CD4-positive, CD25-positive, alpha-beta regulatory T cell (primary cell): ENCODE measurements around the gene ARHGAP5. TPM values are rescaled to one million over a fixed set of nuclear protein-coding genes. Genes with fewer than 3 reads are reported as not detected.
A peak's percentile ranks its signal among the peaks of the same experiment; 100 is the strongest.

Source experiments
- ATAC-seq, 2 donors: fragments of 150-1000 bp; cut with Tn5 transposase; one replicate each; pipeline ENCODE4 v1.10.0; 2021; ENCODE audit warnings: low read depth in 2 of 2, moderate number of reproducible peaks in 2 of 2, moderate library complexity in 1 of 2
- DNase-seq, 3 donors: peaks; one replicate each; pipeline versions ENCODE4 v3.0.0 to v3.0.0-alpha.2; 2012 to 2022; ENCODE audit warnings: mixed read lengths in 1 of 3
- H3K27ac ChIP-seq: one replicate; pipeline ENCODE4 v1.7.0; 2013; ENCODE audit warnings: mild to moderate bottlenecking, low read length; ENCODE audit not compliant: insufficient read depth, poor library complexity, severe bottlenecking
- H3K27me3 ChIP-seq: one replicate; pipeline ENCODE4 v1.7.0; 2013; ENCODE audit warnings: low read length; ENCODE audit not compliant: control insufficient read depth, insufficient read depth
- H3K36me3 ChIP-seq: one replicate; pipeline ENCODE4 v1.7.0; 2013; ENCODE audit warnings: mild to moderate bottlenecking, low read length, moderate library complexity; ENCODE audit not compliant: control insufficient read depth, insufficient read depth
- H3K4me1 ChIP-seq: 2 replicates; pipeline ENCODE4 v1.7.0; 2013; ENCODE audit warnings: mild to moderate bottlenecking, low read length; ENCODE audit not compliant: insufficient read depth, control insufficient read depth, poor library complexity, severe bottlenecking
- H3K4me3 ChIP-seq: one replicate; pipeline ENCODE4 v1.7.0; 2013; ENCODE audit warnings: low read depth, mild to moderate bottlenecking, low read length, moderate library complexity
- H3K9me3 ChIP-seq, 2 experiments: 1 replicate in 1 of 2; 2 replicates in 1 of 2; pipeline ENCODE4 v1.7.0; 2013; ENCODE audit warnings: low read length in 2 of 2, mild to moderate bottlenecking in 1 of 2, moderate library complexity in 1 of 2; ENCODE audit not compliant: control insufficient read depth in 2 of 2
- H3K27ac Mint-ChIP-seq, 3 donors: one replicate each; pipeline ENCODE4 v1.8.0; 2020 to 2022; ENCODE audit warnings: mild to moderate bottlenecking in 3 of 3, mixed read lengths in 3 of 3, moderate library complexity in 2 of 3
- H3K27me3 Mint-ChIP-seq: one replicate; pipeline ENCODE4 v1.8.0; 2022; ENCODE audit warnings: mild to moderate bottlenecking, mixed read lengths
- H3K36me3 Mint-ChIP-seq: one replicate; pipeline ENCODE4 v1.8.0; 2020; ENCODE audit warnings: mixed read lengths
- H3K4me1 Mint-ChIP-seq, 4 donors: one replicate each; pipeline ENCODE4 v1.8.0; 2020 to 2022; ENCODE audit warnings: mixed read lengths in 4 of 4, mild to moderate bottlenecking in 1 of 4
- H3K4me3 Mint-ChIP-seq, 4 donors: one replicate each; pipeline ENCODE4 v1.8.0; 2020 to 2022; ENCODE audit warnings: mild to moderate bottlenecking in 4 of 4, mixed read lengths in 4 of 4, moderate library complexity in 3 of 4
- H3K9me3 Mint-ChIP-seq, 7 donors: one replicate each; pipeline ENCODE4 v1.8.0; 2020 to 2022; ENCODE audit warnings: mixed read lengths in 7 of 7, mild to moderate bottlenecking in 3 of 7, moderate library complexity in 2 of 7
- polyA plus RNA-seq, 4 donors: library from polyadenylated mRNA; unstranded; fragments of 300-500 nt; fragmentation: Illumina TruSeq; gene quantifications; one replicate each; pipeline ENCODE4 v1.2.3, GENCODE V29; 2021
- total RNA-seq: library from RNA; stranded (reverse); gene quantifications from one replicate; pipeline ENCODE4 v1.2.3, GENCODE V29; 2022

Gene ARHGAP5
- total and polyA plus RNA-seq, 5 donors from 2014 or later = 25.2 to 38.4 (median 32.1) TPM

DNA sequence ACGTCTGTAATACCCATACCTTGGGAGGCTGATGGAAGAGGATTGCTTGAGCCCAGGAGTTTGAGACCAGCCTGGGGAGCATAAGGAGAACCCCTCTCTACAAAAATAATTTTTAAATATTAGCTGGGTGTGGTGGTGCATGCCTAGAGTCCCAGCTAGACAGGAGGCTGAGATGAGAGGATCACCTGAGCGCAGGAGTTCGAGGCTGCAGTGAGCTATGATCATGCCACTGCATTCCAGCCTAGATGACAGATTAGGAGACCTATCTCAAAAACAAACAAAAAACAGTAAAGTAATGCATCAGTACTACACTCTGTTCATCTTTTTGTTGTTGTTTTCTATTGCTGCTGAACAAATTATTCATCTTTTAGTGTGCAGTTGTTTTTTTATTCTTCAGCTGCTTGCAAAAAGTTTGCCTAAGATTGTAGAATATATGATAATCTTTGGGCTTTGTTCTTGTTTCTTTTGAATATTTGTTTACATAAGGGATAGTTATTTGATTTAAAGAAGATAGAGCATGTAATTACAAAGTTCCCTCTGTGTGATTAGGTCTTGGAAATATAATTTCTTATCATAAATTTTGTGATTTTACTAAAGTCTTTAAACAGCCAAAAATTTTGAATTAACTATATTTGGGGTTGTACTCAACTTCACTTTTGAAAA is 8.2 kb downstream of the ARHGAP5 start:
- Histone ChIP-seq H3K9me3 (no peaks in the 10 kb centered on the region), H3K27me3 (no peaks in the 10 kb centered on the region), H3K27ac (no peak overlapping the region), H3K36me3 (peaks cover under 1% of the 10 kb centered on the region), H3K4me3 (no peak overlapping the region), H3K4me1 (peaks cover 5% of the 10 kb centered on the region)
- H3K4me3 Mint-ChIP-seq = no peak overlapping the region
- H3K27ac Mint-ChIP-seq = no peak overlapping the region
- peaks cover 20 to 56% (median 38%) of the 10 kb centered on the region in 4 donors for H3K4me1 Mint-ChIP-seq
- DNase-seq = no peak
- no peaks in the 10 kb centered on the region for H3K9me3 Mint-ChIP-seq
- peaks cover 5% of the 10 kb centered on the region for H3K36me3 Mint-ChIP-seq
- no peak for ATAC-seq
- H3K27me3 Mint-ChIP-seq = peaks cover 4% of the 10 kb centered on the region

DNA sequence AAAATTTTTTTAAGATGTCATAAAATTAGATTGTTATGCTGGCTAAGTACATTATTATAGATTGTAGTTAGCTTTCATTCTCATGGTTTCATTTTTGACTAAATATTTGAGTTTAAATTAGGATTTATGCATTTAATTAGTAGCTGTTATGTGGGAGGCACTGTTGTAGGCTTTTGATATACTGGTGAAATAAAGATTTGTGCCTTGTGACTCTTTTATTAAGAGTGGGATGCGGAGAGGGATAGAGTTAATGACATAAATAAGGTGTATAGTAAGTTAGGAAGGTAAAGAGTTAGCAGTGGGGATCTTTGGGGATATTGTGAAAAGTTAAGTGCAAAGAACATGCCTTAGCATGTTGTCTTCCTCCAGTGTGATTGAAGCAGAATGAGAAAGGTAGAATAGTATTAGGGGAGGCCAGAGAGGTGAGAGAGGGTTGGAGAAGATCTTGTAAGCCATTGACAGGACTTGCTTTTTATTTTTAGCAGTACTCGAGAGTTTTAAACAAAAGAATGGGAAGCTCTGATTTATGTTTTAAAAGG is 8.8 kb downstream of the ARHGAP5 start:
- peak overlapping the region in 1 of 3 donors; percentile 20 for H3K27ac Mint-ChIP-seq
- H3K4me3 Mint-ChIP-seq = peak overlapping the region in 2 of 4 donors; percentile 8 to 28
- no peak overlapping the region for H3K4me3 ChIP-seq
- peaks cover 6% of the 10 kb centered on the region for H3K36me3 ChIP-seq
- no peak for DNase-seq
- H3K4me1 ChIP-seq = no peaks in the 10 kb centered on the region
- peaks cover 4% of the 10 kb centered on the region for H3K27me3 Mint-ChIP-seq
- H3K9me3 Mint-ChIP-seq = no peaks in the 10 kb centered on the region
- H3K4me1 Mint-ChIP-seq = peaks cover 20 to 53% (median 35%) of the 10 kb centered on the region in 4 donors
- H3K27ac ChIP-seq = no peak overlapping the region
- H3K9me3 ChIP-seq = no peaks in the 10 kb centered on the region
- H3K27me3 ChIP-seq = no peaks in the 10 kb centered on the region
- peaks cover 11% of the 10 kb centered on the region for H3K36me3 Mint-ChIP-seq
- no peak for ATAC-seq

GRCh38 chr14:32087173-32087861 is 10.2 kb downstream of the ARHGAP5 start:
- no peak overlapping the region for H3K27ac Mint-ChIP-seq
- H3K9me3 Mint-ChIP-seq = no peaks in the 10 kb centered on the region
- H3K4me3 ChIP-seq = no peak overlapping the region
- DNase-seq (no peak), ATAC-seq (no peak)
- no peak overlapping the region for H3K27ac ChIP-seq
- peaks cover 4% of the 10 kb centered on the region for H3K27me3 Mint-ChIP-seq
- no peaks in the 10 kb centered on the region for H3K4me1 ChIP-seq
- no peak overlapping the region for H3K4me3 Mint-ChIP-seq
- no peaks in the 10 kb centered on the region for H3K27me3 ChIP-seq
- peaks cover 25% of the 10 kb centered on the region for H3K36me3 Mint-ChIP-seq
- peaks cover 14% of the 10 kb centered on the region for H3K36me3 ChIP-seq
- H3K9me3 ChIP-seq = no peaks in the 10 kb centered on the region
- H3K4me1 Mint-ChIP-seq = peaks cover 26 to 48% (median 32%) of the 10 kb centered on the region in 4 donors

- no peaks in the 10 kb centered on the region for H3K27me3 Mint-ChIP-seq
- no peak overlapping the region for H3K27ac ChIP-seq
- H3K9me3 ChIP-seq = no peaks in the 10 kb centered on the region
- H3K36me3 Mint-ChIP-seq = peaks cover 27% of the 10 kb centered on the region
- no peaks in the 10 kb centered on the region for H3K27me3 ChIP-seq
- no peaks in the 10 kb centered on the region for H3K9me3 Mint-ChIP-seq
- no peak for DNase-seq
- H3K4me1 ChIP-seq = no peaks in the 10 kb centered on the region
- ATAC-seq = no peak
- no peak overlapping the region for H3K4me3 Mint-ChIP-seq
- H3K4me1 Mint-ChIP-seq = peaks cover 26 to 50% (median 29%) of the 10 kb centered on the region in 4 donors
- H3K27ac Mint-ChIP-seq = no peak overlapping the region
- H3K36me3 ChIP-seq = peaks cover 16% of the 10 kb centered on the region
- H3K4me3 ChIP-seq = no peak overlapping the region
Observed at GRCh38 chr14:32087907-32088306, 10.8 kb downstream of the ARHGAP5 start.

GRCh38 chr14:32090686-32091085 is 13.6 kb downstream of the ARHGAP5 start:
- ATAC-seq = no peak
- no peak overlapping the region for H3K27ac Mint-ChIP-seq

DNA sequence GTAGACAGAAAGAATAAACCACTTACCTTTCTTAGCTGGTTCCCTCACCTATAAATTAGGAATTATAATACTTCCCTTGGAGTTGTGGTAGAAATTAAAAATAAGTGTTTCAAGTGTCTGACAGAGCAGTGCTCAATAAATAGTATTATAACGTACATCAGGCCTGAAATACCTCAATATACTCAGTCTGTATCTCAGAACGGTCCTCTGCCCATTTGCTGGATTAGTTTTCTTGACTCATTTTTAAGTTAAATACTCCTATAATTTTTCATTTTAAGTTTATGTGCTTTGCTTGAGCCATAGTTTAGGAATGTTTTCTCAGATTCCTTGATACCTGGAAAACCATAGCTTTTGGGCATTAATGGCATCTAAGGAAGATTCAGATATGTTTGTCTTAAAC is 22.4 kb downstream of the ARHGAP5 start:
- Histone ChIP-seq H3K36me3 (no peaks in the 10 kb centered on the region), H3K27ac (no peak overlapping the region), H3K4me3 (no peak overlapping the region), H3K9me3 (no peaks in the 10 kb centered on the region), H3K27me3 (no peaks in the 10 kb centered on the region), H3K4me1 (peaks cover 30% of the 10 kb centered on the region)
- Mint-ChIP-seq H3K27ac (no peak overlapping the region), H3K9me3 (no peaks in the 10 kb centered on the region), H3K36me3 (peaks cover 4% of the 10 kb centered on the region), H3K27me3 (no peaks in the 10 kb centered on the region), H3K4me1 (peaks cover 25 to 57% (median 35%) of the 10 kb centered on the region in 4 donors), H3K4me3 (no peak overlapping the region)
- no peak for ATAC-seq
- DNase-seq = no peak

More at GRCh38 chr14:32090686-32091085, 13.6 kb downstream of the ARHGAP5 start:
- H3K4me3 Mint-ChIP-seq = no peak overlapping the region
- H3K4me1 Mint-ChIP-seq = peaks cover 14 to 42% (median 27%) of the 10 kb centered on the region in 4 donors
- Histone ChIP-seq H3K36me3 (peaks cover 16% of the 10 kb centered on the region), H3K4me1 (no peaks in the 10 kb centered on the region), H3K27ac (no peak overlapping the region), H3K4me3 (no peak overlapping the region), H3K9me3 (no peaks in the 10 kb centered on the region), H3K27me3 (no peaks in the 10 kb centered on the region)
- H3K27me3 Mint-ChIP-seq = no peaks in the 10 kb centered on the region
- no peaks in the 10 kb centered on the region for H3K9me3 Mint-ChIP-seq
- DNase-seq = no peak
- H3K36me3 Mint-ChIP-seq = peaks cover 41% of the 10 kb centered on the region

DNA sequence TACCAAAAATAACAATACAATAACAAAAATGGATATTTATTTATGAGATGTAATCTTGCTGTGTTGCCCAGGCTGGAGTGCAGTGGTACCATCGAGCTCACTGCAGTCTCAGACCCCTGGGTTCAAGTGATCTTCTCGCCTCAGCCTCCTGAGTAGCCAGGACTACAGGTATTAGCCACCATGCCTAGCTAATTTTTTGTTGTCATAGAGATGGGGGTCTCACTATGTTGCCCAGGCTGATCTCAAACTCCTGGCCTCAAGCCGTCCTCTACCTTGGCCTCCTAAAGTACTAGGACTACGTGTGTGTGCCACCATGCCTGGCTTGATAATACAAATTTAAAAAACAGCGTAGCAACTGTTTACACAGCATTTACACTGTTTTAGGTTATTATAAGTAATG is 23.1 kb downstream of the ARHGAP5 start:
- no peak overlapping the region for H3K27ac Mint-ChIP-seq

More for the DNA sequence above, 23.1 kb downstream of the ARHGAP5 start:
- no peak for DNase-seq
- Histone ChIP-seq H3K9me3 (no peaks in the 10 kb centered on the region), H3K27ac (no peak overlapping the region), H3K4me3 (no peak overlapping the region), H3K36me3 (no peaks in the 10 kb centered on the region), H3K4me1 (peaks cover 30% of the 10 kb centered on the region), H3K27me3 (no peaks in the 10 kb centered on the region)
- peaks cover 25 to 64% (median 35%) of the 10 kb centered on the region in 4 donors for H3K4me1 Mint-ChIP-seq
- ATAC-seq = no peak
- H3K9me3 Mint-ChIP-seq = no peaks in the 10 kb centered on the region
- H3K4me3 Mint-ChIP-seq = no peak overlapping the region
- peaks cover 4% of the 10 kb centered on the region for H3K36me3 Mint-ChIP-seq
- no peaks in the 10 kb centered on the region for H3K27me3 Mint-ChIP-seq
